ENCODE results near the gene CYB5A. TPM values are rescaled to one million over a fixed set of nuclear protein-coding genes. Genes with fewer than 3 reads are reported as not detected.

Gene CYB5A
- total RNA-seq, 4 donors from 2014 or later = 44.6 to 204 (median 51.9) TPM

- TF ChIP-seq CTCF (IDR thresholded peaks at IDR 0.05) = no peak
- TF ChIP-seq POLR2A (IDR thresholded peaks at IDR 0.05) = no peak
- Histone ChIP-seq H3K4me1 (no peaks in the 10 kb centered on the region), H3K4me3 (no peak overlapping the region), H3K9me3 (no peaks in the 10 kb centered on the region), H3K27ac (no peak overlapping the region), H3K27me3 (no peaks in the 10 kb centered on the region), H3K36me3 (no peaks in the 10 kb centered on the region)
- DNase-seq = no peak
- intact Hi-C loops (cut with DNase I; ENCODE audit: low total_unique reads) = no loop called here
Measured at GRCh38 chr18:74221081-74221480, 70.7 kb downstream of the CYB5A start.

- H3K4me3 ChIP-seq = no peak overlapping the region
- no peaks in the 10 kb centered on the region for H3K4me1 ChIP-seq
- no peak for DNase-seq
- intact Hi-C loops (cut with DNase I; ENCODE audit: low total_unique reads) = no loop called here
- H3K27ac ChIP-seq = no peak overlapping the region
- no peaks in the 10 kb centered on the region for H3K9me3 ChIP-seq
- no peaks in the 10 kb centered on the region for H3K27me3 ChIP-seq
- TF ChIP-seq POLR2A (IDR thresholded peaks at IDR 0.05) = no peak
- TF ChIP-seq CTCF (IDR thresholded peaks at IDR 0.05) = no peak
- no peaks in the 10 kb centered on the region for H3K36me3 ChIP-seq
Measured at GRCh38 chr18:74219056-74219455, 72.7 kb downstream of the CYB5A start.

DNA sequence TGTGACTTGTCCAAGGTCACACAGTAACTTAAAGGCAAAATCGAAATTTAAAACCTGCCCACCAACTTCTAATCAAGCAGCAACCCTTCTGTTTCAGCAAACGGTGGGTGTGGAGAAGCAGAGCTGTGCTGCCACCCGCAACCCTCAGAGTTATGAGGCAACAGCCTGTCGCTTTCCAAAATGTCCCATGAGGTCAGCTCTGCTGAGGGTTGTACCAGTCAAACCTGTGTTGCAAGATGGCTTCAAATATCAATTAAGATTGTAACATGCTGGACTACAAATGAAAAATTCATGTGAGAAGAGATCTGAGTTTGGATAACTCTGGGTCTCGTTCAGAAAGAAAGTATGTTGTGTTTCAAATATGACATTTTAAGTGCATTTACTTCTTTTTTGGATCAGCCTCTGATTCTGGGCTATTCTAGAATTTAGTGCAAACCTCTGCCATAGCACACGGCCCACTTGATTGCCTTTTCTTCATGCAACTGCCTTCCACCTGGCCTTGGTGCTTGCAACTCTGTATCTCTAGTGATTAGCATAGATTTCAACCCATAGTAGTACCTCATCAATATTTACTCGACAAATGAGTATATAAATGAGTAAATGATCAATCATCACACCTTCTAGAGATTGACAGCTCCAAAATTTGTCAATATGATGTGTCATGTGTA is 74.2 kb downstream of the CYB5A start:
- no peaks in the 10 kb centered on the region for H3K9me3 ChIP-seq
- no peak overlapping the region for H3K27ac ChIP-seq
- intact Hi-C loops (cut with DNase I; ENCODE audit: low total_unique reads) = no loop called here
- no peak for TF ChIP-seq POLR2A (IDR thresholded peaks at IDR 0.05)
- no peak for TF ChIP-seq CTCF (IDR thresholded peaks at IDR 0.05)
- no peaks in the 10 kb centered on the region for H3K4me1 ChIP-seq
- no peaks in the 10 kb centered on the region for H3K36me3 ChIP-seq
- DNase-seq = no peak
- H3K27me3 ChIP-seq = no peaks in the 10 kb centered on the region
- H3K4me3 ChIP-seq = no peak overlapping the region

- Histone ChIP-seq H3K4me1 (no peaks in the 10 kb centered on the region), H3K9me3 (no peaks in the 10 kb centered on the region), H3K27me3 (no peaks in the 10 kb centered on the region), H3K4me3 (no peak overlapping the region), H3K27ac (no peak overlapping the region), H3K36me3 (no peaks in the 10 kb centered on the region)
- TF ChIP-seq CTCF (IDR thresholded peaks at IDR 0.05) = no peak
- no peak for TF ChIP-seq POLR2A (IDR thresholded peaks at IDR 0.05)
- intact Hi-C loops (cut with DNase I; ENCODE audit: low total_unique reads) = no loop called here
- DNase-seq = no peak
Measured at GRCh38 chr18:74216661-74217110, 75.1 kb downstream of the CYB5A start.

DNA sequence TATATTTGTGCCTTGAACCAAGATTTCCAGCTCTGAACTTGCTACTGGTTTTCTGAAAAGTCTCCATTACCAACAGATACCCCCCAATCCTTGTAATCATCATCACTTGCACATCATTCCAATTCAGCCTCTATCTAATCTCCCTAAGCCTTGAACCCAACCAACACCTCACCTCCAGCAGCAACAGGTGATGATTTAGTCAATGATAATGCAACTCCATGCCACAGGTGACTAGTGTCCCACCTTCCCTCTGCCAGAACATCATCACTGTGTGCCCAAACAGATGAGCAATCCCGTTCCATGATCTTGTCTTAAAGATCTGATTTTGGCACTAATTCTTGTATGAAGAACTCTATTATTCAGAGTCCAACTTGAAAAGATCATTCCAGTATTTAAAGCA is 75.9 kb downstream of the CYB5A start:
- no peaks in the 10 kb centered on the region for H3K9me3 ChIP-seq
- H3K36me3 ChIP-seq = no peaks in the 10 kb centered on the region
- intact Hi-C loops (cut with DNase I; ENCODE audit: low total_unique reads) = no loop called here

More for the DNA sequence above, 75.9 kb downstream of the CYB5A start:
- no peaks in the 10 kb centered on the region for H3K4me1 ChIP-seq
- no peak overlapping the region for H3K4me3 ChIP-seq
- H3K27me3 ChIP-seq = no peaks in the 10 kb centered on the region
- DNase-seq = no peak
- no peak for TF ChIP-seq CTCF (IDR thresholded peaks at IDR 0.05)
- TF ChIP-seq POLR2A (IDR thresholded peaks at IDR 0.05) = no peak
- H3K27ac ChIP-seq = no peak overlapping the region

Measured in uterus (tissue), 4 donors.